Activated CD4-positive, alpha-beta T cell treated with anti-CD3 and anti-CD28 coated beads, Interleukin-2, amount 10 ng/mL, durations not matched to agents 7 days and 5 days (primary cell): ENCODE measurements around the gene GINS3. TPM values are rescaled to one million over a fixed set of nuclear protein-coding genes. Genes with fewer than 3 reads are reported as not detected.

Experiments
- total RNA-seq, 2 experiments: library from RNA; stranded (reverse); gene quantifications; one replicate each; pipeline ENCODE4 v1.2.3, GENCODE V29; 2021

Gene GINS3
- total RNA-seq, 2 experiments from 2014 or later = 16.9 to 20.3 TPM

Other genes with a start within 250 kb of the GINS3 start
- gene CSNK2A2, start 194.4 kb upstream of the GINS3 start, total RNA-seq = 10 to 100 TPM; 64.8 to 70.4 TPM
- not detected for gene PRSS54, start 97.4 kb upstream of the GINS3 start, total RNA-seq
- under 1 TPM; 0.69 to 0.97 TPM for gene NDRG4, start 107.7 kb downstream of the GINS3 start, total RNA-seq
- 10 to 100 TPM; 14.7 to 15.3 TPM for gene SETD6, start 123.0 kb downstream of the GINS3 start, total RNA-seq
- 100 to 1,000 TPM; 245 to 283 TPM for gene CNOT1, start 237.4 kb downstream of the GINS3 start, total RNA-seq